NCI-H82 treated with DMSO at 0.1 percent for 48 hours (cell line): ENCODE measurements around the gene CELF2.

Source experiments
- DNase-seq: peaks from one replicate; lab custom pipeline; 2025; ENCODE audit not compliant: unreplicated experiment; lab: John Stamatoyannopoulos, UW

The CELF2 gene

GRCh38 chr10:11020548-11020942, 2.9 kb downstream of the CELF2 start:
- DNase-seq: no peak

DNA sequence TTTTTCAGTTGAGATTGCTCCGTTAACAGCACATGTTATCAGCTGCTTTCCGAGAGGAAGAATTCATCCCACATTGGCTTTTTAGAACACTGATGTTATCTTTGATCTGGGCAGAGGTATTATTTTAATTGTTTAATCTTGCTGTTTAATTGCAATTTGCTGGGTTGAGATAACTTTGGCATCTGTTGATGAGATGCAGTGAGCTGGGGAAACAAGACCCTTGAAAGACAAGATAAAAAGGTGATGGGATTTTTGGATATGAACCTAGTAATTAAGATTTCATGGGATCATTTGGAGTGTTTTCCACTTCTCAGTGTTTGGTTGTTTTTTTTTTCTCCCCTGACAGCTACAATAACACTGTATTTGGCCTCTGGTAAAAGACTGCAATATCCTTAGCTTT, 4.5 kb downstream of the CELF2 start:
- no peak for DNase-seq

DNA sequence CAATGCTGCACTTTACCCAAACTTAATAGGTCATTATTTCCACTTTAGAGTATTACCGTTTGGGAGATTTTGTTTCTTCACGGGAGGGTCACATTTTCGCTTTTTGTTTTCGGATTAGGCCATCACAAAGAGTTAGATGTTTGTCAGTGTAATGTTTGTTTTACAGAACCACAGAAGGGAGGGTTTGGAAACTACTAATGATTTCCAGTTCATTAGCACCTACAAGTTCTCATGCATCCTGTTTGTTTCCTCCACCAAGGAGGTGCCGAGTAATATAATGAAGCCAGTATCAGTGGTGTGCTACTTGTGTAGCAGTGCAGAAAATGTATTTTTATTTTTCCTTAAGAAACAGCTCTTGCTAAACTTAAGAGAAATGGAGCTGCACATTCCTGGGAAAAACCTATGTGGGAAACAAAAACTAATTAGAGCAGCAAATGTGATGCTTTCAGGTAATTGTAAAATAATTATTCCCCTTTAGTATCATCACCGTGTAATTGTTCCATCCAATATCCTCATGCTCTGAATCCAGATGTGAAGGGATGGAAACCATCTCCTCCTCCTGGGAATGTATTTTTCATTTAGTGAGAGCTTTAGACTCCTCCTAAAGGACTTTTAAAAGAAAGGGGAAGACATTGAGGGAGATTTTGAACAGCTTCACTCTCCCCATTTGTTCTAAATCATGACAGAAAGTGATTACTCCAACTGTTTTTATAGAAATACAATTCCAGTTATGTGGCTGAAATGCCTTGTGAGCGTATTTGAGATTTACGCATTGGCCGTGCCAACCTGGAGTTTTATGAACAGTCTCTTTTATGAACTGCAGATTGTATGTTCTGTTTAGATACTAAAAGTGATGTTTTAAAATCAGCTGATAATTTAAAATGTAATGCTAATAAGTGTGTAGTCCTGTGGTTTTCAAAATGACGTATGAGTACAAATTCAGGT, 5.6 kb downstream of the CELF2 start:
- DNase-seq: no peak

DNA sequence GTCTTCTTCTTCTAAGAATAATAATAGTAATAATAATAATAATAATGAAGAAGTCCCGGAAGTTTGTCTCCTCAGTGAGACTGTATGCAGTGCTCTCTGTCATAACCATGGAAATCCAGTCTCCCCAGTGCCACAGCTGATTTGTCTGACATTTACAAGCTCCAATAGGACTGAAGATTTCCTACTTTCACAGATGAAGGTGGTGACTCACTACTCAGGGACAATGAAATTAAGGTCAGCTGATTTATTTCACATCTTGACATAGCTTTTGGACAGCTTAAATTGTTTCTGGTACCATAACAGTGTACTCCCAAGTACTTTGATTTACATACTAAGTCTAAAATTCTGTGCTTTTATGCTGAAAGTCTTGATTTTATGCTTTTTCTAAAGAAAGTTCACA, 6.9 kb downstream of the CELF2 start:
- DNase-seq: no peak

DNA sequence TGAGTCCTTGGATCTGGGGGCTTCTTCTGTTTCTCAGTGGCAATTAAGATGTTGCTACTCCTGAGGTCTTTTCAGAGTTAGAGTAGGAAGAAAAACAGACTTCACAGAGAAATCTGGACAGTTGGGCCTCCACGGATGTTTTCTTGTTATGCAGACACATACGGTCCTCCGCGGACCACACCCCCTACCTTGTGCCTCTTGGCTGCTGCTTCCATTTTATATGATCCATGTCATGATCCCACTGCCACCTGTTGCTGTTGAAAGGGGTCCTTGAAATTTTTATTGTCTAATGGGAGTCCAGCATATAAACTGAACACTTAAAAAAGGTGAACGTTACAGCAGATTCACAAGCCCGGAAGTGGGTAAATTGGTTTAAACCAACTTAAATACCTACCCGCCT, 8.3 kb downstream of the CELF2 start:
- DNase-seq: no peak

DNA sequence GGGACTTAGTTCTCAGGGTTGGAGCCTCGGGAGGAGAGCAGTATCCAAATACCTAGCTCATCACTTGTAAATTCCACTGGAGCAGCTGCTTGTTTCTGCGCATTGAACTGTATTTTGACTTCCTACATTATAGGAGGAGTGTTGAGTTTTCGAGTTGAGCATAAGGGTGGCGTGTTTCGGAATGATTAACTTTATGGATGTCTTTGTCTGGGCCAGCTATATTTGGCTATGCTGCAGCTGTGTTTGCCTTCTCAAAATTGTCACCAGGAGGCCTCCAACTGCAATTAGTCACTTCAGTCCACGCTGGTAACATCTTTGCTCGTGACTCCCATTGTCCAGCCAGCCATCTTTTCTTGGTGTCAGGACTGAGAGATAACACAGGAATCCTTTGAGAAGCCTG, 9.1 kb downstream of the CELF2 start:
- DNase-seq: no peak

DNA sequence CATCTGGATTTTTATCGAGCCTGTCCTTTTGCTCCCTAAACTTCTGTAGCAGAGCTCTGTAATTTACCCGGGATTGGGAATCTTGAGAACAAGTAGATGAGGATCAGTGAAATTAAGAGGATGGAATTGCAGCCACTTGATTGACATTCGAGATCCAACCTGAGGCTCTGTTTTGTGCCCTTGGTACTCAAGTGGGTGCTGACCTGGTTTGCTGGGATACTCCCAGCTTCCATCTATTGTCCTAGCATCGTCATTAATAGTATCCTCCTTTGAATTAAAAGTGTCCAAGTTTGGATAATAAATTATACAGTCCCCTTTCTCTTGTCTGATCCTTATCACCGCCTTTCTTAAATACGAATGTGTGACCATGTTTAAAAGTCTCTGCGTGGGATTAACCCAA, 17.1 kb downstream of the CELF2 start:
- no peak for DNase-seq

DNA sequence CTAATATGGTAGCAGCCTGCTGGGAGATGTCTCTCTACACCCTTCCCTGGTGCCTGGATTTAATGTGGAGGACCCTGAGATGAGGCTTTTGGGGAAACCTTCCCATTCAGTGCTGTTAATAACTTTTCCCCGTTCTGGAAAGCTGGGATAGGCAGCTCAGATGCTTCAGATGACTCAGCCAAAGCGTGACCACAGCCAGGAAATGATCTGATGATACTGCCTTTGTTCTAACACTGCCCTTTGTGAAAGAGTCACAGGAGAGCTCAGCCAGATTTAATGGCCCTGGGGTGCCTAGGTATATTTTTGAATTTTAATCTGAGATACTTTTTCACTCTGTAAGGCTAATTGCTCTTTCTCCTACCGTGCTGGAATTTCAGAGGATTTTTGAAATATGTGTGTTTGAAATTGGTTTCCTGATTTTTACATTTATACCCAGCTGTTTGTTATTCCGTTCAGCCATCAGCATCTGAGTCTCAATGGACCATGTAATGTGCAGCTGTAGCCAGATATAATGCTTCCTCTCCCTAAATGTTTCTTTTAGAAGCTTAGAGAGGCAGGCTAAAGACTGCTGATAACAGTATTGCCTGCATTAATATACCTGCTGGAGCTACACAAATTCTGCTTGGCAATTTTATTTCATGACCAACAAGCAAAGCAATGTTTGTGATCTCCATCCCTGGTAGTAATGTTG, 17.8 kb downstream of the CELF2 start:
- DNase-seq: no peak

- DNase-seq: no peak
Observed at GRCh38 chr10:11036424-11037011, 18.8 kb downstream of the CELF2 start.

DNA sequence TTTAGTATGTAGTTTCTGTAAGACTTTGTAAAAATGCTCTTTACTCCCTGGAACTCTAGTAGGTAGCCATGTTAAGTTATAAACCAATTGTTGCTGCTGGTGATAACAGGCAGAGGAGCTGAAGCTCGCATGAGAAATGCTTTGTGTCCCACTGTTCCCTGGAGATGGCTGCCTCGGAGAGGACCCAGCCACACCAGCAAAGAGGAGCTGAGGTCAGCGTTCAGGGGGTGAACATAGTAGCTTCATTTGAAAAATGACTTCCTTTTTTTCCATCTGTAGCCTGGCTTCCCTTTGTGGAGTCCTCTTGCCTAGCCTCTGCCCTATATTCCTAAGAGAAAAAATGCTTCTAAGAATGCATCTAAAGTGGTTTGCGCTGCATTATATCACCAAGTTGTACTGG, 20.3 kb downstream of the CELF2 start:
- no peak for DNase-seq

DNA sequence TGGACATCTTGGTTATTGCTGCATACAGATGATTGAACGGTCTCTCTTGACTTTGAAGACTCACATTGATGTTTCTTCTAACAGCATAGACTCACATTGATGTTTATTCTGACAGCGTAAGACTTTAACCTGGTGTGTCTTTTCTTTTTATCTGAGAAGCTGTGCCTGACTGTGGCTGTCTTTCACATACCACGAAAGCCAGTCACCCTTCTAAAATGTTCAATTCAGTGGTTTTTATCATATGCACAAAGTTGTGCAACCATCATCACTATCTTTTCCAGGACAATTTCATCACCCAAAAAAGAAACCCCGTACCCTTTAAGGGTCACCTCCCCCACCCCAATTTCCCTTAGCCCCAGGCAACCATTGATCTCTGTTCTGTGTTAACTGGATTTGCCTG, 24.7 kb downstream of the CELF2 start:
- no peak for DNase-seq

DNA sequence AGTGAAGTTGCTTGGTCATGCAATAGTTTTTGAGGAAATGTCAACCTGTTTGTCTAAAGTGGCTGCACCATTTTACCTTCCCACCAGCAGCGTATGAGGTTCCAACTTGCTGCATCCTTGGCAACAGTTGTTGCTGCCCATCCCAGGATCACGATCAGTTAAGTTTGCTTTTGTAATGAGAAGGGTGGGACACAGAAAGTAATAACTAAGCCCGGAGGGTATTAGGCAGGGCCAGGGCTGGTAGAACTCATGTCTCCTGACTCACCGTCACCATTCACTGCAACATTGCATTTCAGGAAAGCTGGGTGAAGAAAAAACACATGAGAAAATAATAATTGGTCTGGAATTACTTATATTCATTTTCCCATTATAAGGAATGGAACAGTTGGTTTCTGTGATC, 25.4 kb downstream of the CELF2 start:
- no peak for DNase-seq

GRCh38 chr10:11043446-11044127, 25.9 kb downstream of the CELF2 start:
- DNase-seq: no peak

DNA sequence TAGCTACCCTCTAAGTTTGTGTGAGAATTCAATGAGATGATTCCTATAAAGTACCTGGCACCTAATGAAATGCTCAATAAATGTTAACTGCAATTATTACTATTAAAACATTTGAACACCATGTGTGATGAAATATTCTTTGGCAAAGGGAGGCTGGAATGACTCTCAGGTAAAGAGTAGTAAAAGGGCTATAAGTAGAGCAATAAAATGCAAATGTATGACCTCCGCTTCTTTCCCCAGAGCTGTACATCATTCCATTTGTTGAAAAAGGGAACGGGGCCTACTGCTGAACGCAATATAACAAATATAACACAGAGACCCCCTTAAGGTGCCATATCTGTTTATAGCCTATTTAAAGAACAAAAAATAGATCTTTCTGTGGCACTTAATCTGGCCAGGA, 27.8 kb downstream of the CELF2 start:
- DNase-seq: no peak

GRCh38 chr10:11045995-11046775, 28.5 kb downstream of the CELF2 start:
- no peak for DNase-seq

GRCh38 chr10:11046776-11047160, 29.1 kb downstream of the CELF2 start:
- no peak for DNase-seq

- DNase-seq: no peak
Observed at GRCh38 chr10:11048707-11049278, 31.1 kb downstream of the CELF2 start.

- no peak for DNase-seq
Observed at GRCh38 chr10:11049806-11050205, 32.1 kb downstream of the CELF2 start.

GRCh38 chr10:11050301-11051287, 32.9 kb downstream of the CELF2 start:
- no peak for DNase-seq
